ENCODE measurements around the gene KCNJ2.

The KCNJ2 gene

GRCh38 chr17:70169709-70170597 is 621 bp downstream of the KCNJ2 start:
- H4K20me1 ChIP-seq (ENCODE audit: insufficient read depth, low read length): no peaks in the 10 kb centered on the region
- H3K27ac ChIP-seq (ENCODE audit: low read depth, low read length, poor library complexity, severe bottlenecking): no peak overlapping the region
- peak overlapping the region; percentile 64 for H3K4me3 ChIP-seq (ENCODE audit: low read depth, low read length, poor library complexity, severe bottlenecking)
- no peaks in the 10 kb centered on the region for H3K9me3 ChIP-seq (ENCODE audit: low read length)
- no peaks in the 10 kb centered on the region for H3K36me3 ChIP-seq (ENCODE audit: insufficient read depth, low read length)
- no peaks in the 10 kb centered on the region for H3K27me3 ChIP-seq (ENCODE audit: insufficient read depth, low read length)
- H3K79me2 ChIP-seq (ENCODE audit: insufficient read depth, low read length): no peaks in the 10 kb centered on the region
- H3K4me2 ChIP-seq (ENCODE audit: low read length): peak overlapping the region; percentile 78
- no peaks in the 10 kb centered on the region for H3F3A ChIP-seq (ENCODE audit: insufficient read depth, low read length)
- peak overlapping the region; percentile 5; the same call in 1 of the 2 replicates for H2AFZ ChIP-seq (ENCODE audit: low read length)
- TF ChIP-seq CTCF (IDR thresholded peaks at IDR 0.05; ENCODE audit: low read length) (no peak), EZH2 (IDR thresholded peaks at IDR 0.05; ENCODE audit: borderline replicate concordance, low read length) (no peak)
- H3K9ac ChIP-seq (ENCODE audit: low read length): peak overlapping the region; percentile 52
- H3K9me2 ChIP-seq (ENCODE audit: low read depth, low read length): no peaks in the 10 kb centered on the region
- peaks cover 17% of the 10 kb centered on the region for H3K4me1 ChIP-seq (ENCODE audit: insufficient read depth, low read length, severe bottlenecking)

- no peak overlapping the region for H3K27ac ChIP-seq (ENCODE audit: low read depth, low read length, poor library complexity, severe bottlenecking)
- H4K20me1 ChIP-seq (ENCODE audit: insufficient read depth, low read length): no peaks in the 10 kb centered on the region
- H3K4me2 ChIP-seq (ENCODE audit: low read length): no peak overlapping the region
- H3K36me3 ChIP-seq (ENCODE audit: insufficient read depth, low read length): no peaks in the 10 kb centered on the region
- H2AFZ ChIP-seq (ENCODE audit: low read length): no peak overlapping the region
- H3K4me3 ChIP-seq (ENCODE audit: low read depth, low read length, poor library complexity, severe bottlenecking): no peak overlapping the region
- H3K79me2 ChIP-seq (ENCODE audit: insufficient read depth, low read length): no peaks in the 10 kb centered on the region
- H3K9me2 ChIP-seq (ENCODE audit: low read depth, low read length): no peaks in the 10 kb centered on the region
- H3K9me3 ChIP-seq (ENCODE audit: low read length): no peaks in the 10 kb centered on the region
- TF ChIP-seq CTCF (IDR thresholded peaks at IDR 0.05; ENCODE audit: low read length): no peak
- TF ChIP-seq EZH2 (IDR thresholded peaks at IDR 0.05; ENCODE audit: borderline replicate concordance, low read length): no peak
- no peaks in the 10 kb centered on the region for H3F3A ChIP-seq (ENCODE audit: insufficient read depth, low read length)
- H3K9ac ChIP-seq (ENCODE audit: low read length): no peak overlapping the region
- H3K4me1 ChIP-seq (ENCODE audit: insufficient read depth, low read length, severe bottlenecking): peaks cover 17% of the 10 kb centered on the region
- no peaks in the 10 kb centered on the region for H3K27me3 ChIP-seq (ENCODE audit: insufficient read depth, low read length)
Observed at GRCh38 chr17:70171159-70171558, 1.8 kb downstream of the KCNJ2 start.

GRCh38 chr17:70172449-70172848 is 3.1 kb downstream of the KCNJ2 start:
- Histone ChIP-seq H4K20me1 (ENCODE audit: insufficient read depth, low read length) (no peaks in the 10 kb centered on the region), H3K36me3 (ENCODE audit: insufficient read depth, low read length) (no peaks in the 10 kb centered on the region), H3K4me1 (ENCODE audit: insufficient read depth, low read length, severe bottlenecking) (peaks cover 17% of the 10 kb centered on the region), H3F3A (ENCODE audit: insufficient read depth, low read length) (no peaks in the 10 kb centered on the region), H3K79me2 (ENCODE audit: insufficient read depth, low read length) (no peaks in the 10 kb centered on the region), H3K9me3 (ENCODE audit: low read length) (no peaks in the 10 kb centered on the region), H3K27ac (ENCODE audit: low read depth, low read length, poor library complexity, severe bottlenecking) (no peak overlapping the region), H3K9ac (ENCODE audit: low read length) (no peak overlapping the region), H2AFZ (ENCODE audit: low read length) (no peak overlapping the region), H3K4me2 (ENCODE audit: low read length) (no peak overlapping the region), H3K4me3 (ENCODE audit: low read depth, low read length, poor library complexity, severe bottlenecking) (no peak overlapping the region), H3K9me2 (ENCODE audit: low read depth, low read length) (no peaks in the 10 kb centered on the region), H3K27me3 (ENCODE audit: insufficient read depth, low read length) (no peaks in the 10 kb centered on the region)
- TF ChIP-seq EZH2 (IDR thresholded peaks at IDR 0.05; ENCODE audit: borderline replicate concordance, low read length) (no peak), CTCF (IDR thresholded peaks at IDR 0.05; ENCODE audit: low read length) (no peak)
